GM12873 (cell line): ENCODE data around the gene PFKFB1.

ENCODE experiments used
- CTCF ChIP-seq: IDR thresholded peaks from 2 replicates; pipeline ENCODE4 v1.5.1; 2012; ENCODE audit warnings: low read depth, mild to moderate bottlenecking, moderate library complexity, low read length, control low read depth; ENCODE audit not compliant: insufficient read depth; ENCODE audit errors: missing control alignments

Gene PFKFB1

GRCh38 chrX:54950730-54951375, 43.1 kb downstream of the PFKFB1 start:
- no peak for TF ChIP-seq CTCF

GRCh38 chrX:54945224-54945623, 48.8 kb downstream of the PFKFB1 start:
- TF ChIP-seq CTCF, result no peak

GRCh38 chrX:54944816-54945215, 49.2 kb downstream of the PFKFB1 start:
- no peak for TF ChIP-seq CTCF

GRCh38 chrX:54937416-54937815, 56.6 kb downstream of the PFKFB1 start:
- no peak for TF ChIP-seq CTCF

GRCh38 chrX:54935306-54935705, 58.7 kb downstream of the PFKFB1 start:
- no peak for TF ChIP-seq CTCF

- TF ChIP-seq CTCF, result no peak
Observed at GRCh38 chrX:54934890-54935289, 59.1 kb downstream of the PFKFB1 start.

GRCh38 chrX:54934058-54934457, 59.9 kb downstream of the PFKFB1 start:
- TF ChIP-seq CTCF, result no peak
